Breast epithelium (tissue), 4 donors: ENCODE results near the gene APEX2. TPM values are rescaled to one million over a fixed set of nuclear protein-coding genes. Genes with fewer than 3 reads are reported as not detected.
A peak's percentile ranks its signal among the peaks of the same experiment; 100 is the strongest.

Experiments
- DNase-seq, 2 donors: peaks; one replicate each; pipeline ENCODE4 v3.0.0-alpha.2; 2019; ENCODE audit warnings: low spot score in 2 of 2
- H3K27ac ChIP-seq, 2 donors: fragments of 200-600 bp; sonication (generic) in 1 of 2; one replicate each; pipeline ENCODE4 v1.5.1; 2016 to 2019; ENCODE audit warnings: mild to moderate bottlenecking in 1 of 2
- H3K27me3 ChIP-seq, 2 donors: fragments of 200-600 bp; sonication (generic) in 1 of 2; one replicate each; pipeline versions ENCODE4 v1.5.1 to v1.6.0; 2017 to 2019; ENCODE audit warnings: control low read depth in 1 of 2, mild to moderate bottlenecking in 1 of 2
- H3K36me3 ChIP-seq: fragments of 200-600 bp; one replicate; pipeline ENCODE4 v1.5.1; 2019
- H3K4me1 ChIP-seq, 2 donors: fragments of 200-600 bp; sonication (generic); one replicate each; pipeline ENCODE4 v1.5.1; 2016 to 2019; ENCODE audit warnings: control low read depth in 1 of 2
- H3K4me3 ChIP-seq, 3 donors: fragments of 200-600 bp; sonication (generic); 1 replicate in 2 of 3; 2 replicates in 1 of 3; pipeline ENCODE4 v1.5.1; 2016 to 2019; ENCODE audit warnings: mild to moderate bottlenecking in 3 of 3, moderate library complexity in 2 of 3
- H3K9me3 ChIP-seq, 2 donors: fragments of 200-600 bp; sonication (generic) in 1 of 2; one replicate each; pipeline ENCODE4 v1.5.1; 2016 to 2019; ENCODE audit warnings: control low read depth in 1 of 2
- POLR2A ChIP-seq: fragments of 450-650 bp; IDR thresholded peaks from one replicate; pipeline ENCODE4 v1.6.1; 2016; ENCODE audit warnings: antibody characterized with exemption, mild to moderate bottlenecking, moderate library complexity
- POLR2AphosphoS5 ChIP-seq, 3 donors: sonication (generic); formaldehyde crosslinking; IDR thresholded peaks; one replicate each; pipeline ENCODE4 v1.6.1; 2017; ENCODE audit warnings: antibody characterized with exemption in 3 of 3
- intact Hi-C: fragments of 100-400 bp; cut with DNase I; formaldehyde crosslinking; loops from one replicate; pipeline ENCODE4 v1.15.1; 2023; ENCODE audit warnings: low total_unique reads
- total RNA-seq, 3 donors: library from RNA; depleted of rRNA; stranded (reverse); fragments of >200 nt; gene quantifications; one replicate each; pipeline ENCODE4 v1.1.0, GENCODE V29; 2016
- TF ChIP-seq, protein P1 (sequence below), 3 donors: fragments of 450-650 bp; IDR thresholded peaks; one replicate each; pipeline ENCODE4 v1.5.1; 2016 to 2017; ENCODE audit warnings: antibody characterized with exemption in 3 of 3, mild to moderate bottlenecking in 3 of 3, moderate library complexity in 3 of 3

The APEX2 gene
- total RNA-seq, 3 donors from 2014 or later, result 6.7 to 13.2 (median 10.8) TPM

DNA sequence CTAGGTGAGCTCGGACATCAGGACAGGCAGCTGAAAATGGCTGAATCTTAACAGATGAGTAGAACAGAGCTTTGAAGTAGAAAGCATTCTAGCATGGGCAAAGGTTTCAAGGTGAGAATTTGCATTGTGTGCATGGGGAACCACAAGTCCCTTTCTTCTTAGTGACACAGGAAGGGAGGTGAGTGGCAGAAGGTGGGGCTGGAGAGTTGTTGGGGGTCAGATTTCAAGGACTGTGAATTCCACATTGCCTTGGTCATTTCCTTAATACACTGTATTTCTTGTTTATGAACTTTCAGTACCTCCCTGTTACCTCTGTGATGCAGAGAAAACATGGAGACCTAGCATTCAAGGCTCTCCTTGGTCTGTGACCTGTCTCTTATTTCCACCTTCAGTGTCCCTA is 4.1 kb downstream of the APEX2 start:
- Histone ChIP-seq H3K9me3 (no peaks in the 10 kb centered on the region), H3K36me3 (no peaks in the 10 kb centered on the region), H3K27ac (no peak overlapping the region), H3K4me3 (no peak overlapping the region), H3K4me1 (no peaks in the 10 kb centered on the region), H3K27me3 (peaks cover 0 to 36% of the 10 kb centered on the region in 2 donors)
- DNase-seq, result no peak
- TF ChIP-seq, protein P1, sequence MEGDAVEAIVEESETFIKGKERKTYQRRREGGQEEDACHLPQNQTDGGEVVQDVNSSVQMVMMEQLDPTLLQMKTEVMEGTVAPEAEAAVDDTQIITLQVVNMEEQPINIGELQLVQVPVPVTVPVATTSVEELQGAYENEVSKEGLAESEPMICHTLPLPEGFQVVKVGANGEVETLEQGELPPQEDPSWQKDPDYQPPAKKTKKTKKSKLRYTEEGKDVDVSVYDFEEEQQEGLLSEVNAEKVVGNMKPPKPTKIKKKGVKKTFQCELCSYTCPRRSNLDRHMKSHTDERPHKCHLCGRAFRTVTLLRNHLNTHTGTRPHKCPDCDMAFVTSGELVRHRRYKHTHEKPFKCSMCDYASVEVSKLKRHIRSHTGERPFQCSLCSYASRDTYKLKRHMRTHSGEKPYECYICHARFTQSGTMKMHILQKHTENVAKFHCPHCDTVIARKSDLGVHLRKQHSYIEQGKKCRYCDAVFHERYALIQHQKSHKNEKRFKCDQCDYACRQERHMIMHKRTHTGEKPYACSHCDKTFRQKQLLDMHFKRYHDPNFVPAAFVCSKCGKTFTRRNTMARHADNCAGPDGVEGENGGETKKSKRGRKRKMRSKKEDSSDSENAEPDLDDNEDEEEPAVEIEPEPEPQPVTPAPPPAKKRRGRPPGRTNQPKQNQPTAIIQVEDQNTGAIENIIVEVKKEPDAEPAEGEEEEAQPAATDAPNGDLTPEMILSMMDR (IDR thresholded peaks at IDR 0.05), result no peak
- intact Hi-C loops, result no loop called here

DNA sequence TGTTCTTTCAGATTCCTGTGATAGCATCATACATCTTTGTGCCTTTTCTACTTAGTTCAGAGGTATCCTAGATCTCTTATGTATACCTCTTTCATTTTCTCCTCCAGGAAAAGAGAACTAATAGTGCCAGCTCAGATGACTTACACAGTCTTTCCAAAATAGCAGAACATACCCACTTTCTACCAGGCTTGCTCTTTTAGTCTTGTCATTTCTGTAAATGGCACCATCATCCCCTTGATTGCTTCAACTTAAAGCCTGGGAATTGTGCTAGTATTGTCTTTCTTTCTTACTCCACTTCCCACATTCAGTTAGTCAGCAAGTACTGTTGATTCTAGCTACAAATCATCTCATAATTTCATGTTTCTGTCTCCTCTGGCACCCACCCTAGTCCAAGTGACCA is 5.1 kb downstream of the APEX2 start:
- intact Hi-C loops, result no loop called here

DNA sequence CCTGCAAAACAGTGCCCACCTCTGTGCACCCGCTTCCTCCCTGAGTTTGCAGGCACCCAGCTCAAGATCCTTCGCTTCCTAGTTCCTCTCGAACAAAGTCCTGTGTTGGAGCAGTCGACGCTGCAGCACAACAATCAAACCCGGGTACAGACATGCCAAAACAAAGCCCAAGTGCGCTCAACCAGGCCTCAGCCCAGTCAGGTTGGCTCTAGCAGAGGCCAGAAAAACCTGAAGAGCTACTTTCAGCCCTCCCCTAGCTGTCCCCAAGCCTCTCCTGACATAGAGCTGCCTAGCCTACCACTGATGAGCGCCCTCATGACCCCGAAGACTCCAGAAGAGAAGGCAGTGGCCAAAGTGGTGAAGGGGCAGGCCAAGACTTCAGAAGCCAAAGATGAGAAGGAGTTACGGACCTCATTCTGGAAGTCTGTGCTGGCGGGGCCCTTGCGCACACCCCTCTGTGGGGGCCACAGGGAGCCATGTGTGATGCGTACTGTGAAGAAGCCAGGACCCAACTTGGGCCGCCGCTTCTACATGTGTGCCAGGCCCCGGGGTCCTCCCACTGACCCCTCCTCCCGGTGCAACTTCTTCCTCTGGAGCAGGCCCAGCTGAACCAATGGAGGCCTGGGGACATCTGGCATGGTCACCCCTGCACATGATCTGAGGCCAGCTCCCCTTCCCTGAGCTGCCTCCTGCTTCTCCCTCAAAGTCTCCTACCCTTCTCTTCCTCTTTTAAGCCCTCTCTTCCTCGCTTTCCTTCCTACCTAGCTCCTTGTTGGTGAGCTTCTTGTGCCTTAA is 6.9 kb downstream of the APEX2 start:
- DNase-seq, result no peak
- Histone ChIP-seq H3K27ac (peak overlapping the region in 1 of 2 donors; percentile 70), H3K4me1 (no peaks in the 10 kb centered on the region), H3K36me3 (no peaks in the 10 kb centered on the region), H3K4me3 (no peak overlapping the region), H3K9me3 (no peaks in the 10 kb centered on the region), H3K27me3 (peaks cover 0 to 41% of the 10 kb centered on the region in 2 donors)
- TF ChIP-seq POLR2AphosphoS5 (IDR thresholded peaks at IDR 0.05), result no peak
- no peak for TF ChIP-seq POLR2A
- TF ChIP-seq, protein P1 (IDR thresholded peaks at IDR 0.05), result no peak
- intact Hi-C loops, result no loop called here

More for the DNA sequence above, 5.1 kb downstream of the APEX2 start:
- Histone ChIP-seq H3K27ac (no peak overlapping the region), H3K36me3 (no peaks in the 10 kb centered on the region), H3K4me3 (no peak overlapping the region), H3K4me1 (no peaks in the 10 kb centered on the region), H3K27me3 (peaks cover 0 to 36% of the 10 kb centered on the region in 2 donors), H3K9me3 (no peaks in the 10 kb centered on the region)
- TF ChIP-seq, protein P1 (IDR thresholded peaks at IDR 0.05), result no peak
- TF ChIP-seq POLR2AphosphoS5 (IDR thresholded peaks at IDR 0.05) (no peak), POLR2A (no peak)
- DNase-seq, result no peak

DNA sequence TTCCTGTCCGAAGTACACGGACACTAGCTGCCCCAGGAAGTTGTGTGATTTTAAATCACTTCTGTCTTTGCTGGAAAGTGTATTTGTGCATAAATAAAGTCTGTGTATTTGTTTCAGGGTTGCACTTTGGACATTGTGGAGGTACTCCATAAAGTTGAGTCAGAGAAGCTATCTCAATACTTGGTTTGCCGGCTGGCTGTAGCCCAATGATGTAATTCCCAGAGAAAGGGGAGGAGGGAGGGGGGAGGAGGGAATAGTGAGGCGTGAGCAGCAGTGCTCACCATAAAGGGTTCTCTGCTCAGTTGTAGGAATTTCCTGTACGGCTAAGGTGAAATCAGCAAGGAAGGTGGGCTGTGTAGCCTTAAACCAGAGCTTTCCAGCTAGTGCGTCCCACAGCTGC is 7.5 kb downstream of the APEX2 start:
- Histone ChIP-seq H3K9me3 (no peaks in the 10 kb centered on the region), H3K4me1 (no peaks in the 10 kb centered on the region), H3K36me3 (no peaks in the 10 kb centered on the region), H3K27ac (peak overlapping the region; percentile 70 to 73), H3K27me3 (peaks cover 0 to 35% of the 10 kb centered on the region in 2 donors), H3K4me3 (no peak overlapping the region)
- intact Hi-C loops, result no loop called here
- DNase-seq, result no peak
- TF ChIP-seq, protein P1 (IDR thresholded peaks at IDR 0.05), result no peak
- no peak for TF ChIP-seq POLR2A

DNA sequence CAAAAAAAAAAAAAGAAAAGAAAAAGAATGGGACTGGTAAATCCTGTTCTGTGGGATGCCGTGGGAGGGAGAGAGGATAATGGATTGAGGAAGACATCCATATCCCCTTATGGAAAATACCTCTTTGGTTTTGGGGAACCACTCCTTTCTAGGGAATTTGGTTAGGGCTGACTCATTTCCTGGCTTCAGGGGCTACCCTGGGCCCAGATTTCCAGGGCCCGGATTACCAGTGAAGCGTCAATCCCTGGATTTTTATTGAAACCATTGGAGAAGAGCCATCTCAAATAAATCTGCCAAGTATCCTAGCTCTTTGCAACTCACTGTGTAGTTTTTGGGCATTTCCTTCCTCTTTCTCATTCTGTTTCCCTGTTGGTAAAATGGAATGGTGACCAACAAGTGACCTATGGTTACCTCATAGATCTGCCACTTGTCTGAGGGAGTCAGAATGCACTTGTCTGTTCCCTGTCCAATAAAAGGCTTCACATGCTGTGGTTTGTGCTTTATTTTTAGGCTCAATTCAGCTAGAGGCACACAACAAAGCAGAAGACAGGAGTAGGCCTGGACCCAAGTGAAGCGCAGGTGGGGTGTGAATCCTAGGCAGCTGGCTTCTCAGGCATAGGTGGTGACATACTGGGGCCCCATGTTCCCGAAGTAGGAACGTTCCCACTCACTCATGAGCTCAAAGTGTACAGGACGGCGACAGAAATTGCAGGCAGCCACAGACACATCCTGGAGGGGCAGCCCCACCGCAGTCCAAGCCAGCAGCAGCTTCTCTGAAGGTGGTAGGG is 8.6 kb downstream of the APEX2 start:
- H3K9me3 ChIP-seq, result no peaks in the 10 kb centered on the region
- peaks cover 0 to 42% of the 10 kb centered on the region in 2 donors for H3K27me3 ChIP-seq
- peak overlapping the region; percentile 73 to 76 for H3K27ac ChIP-seq
- no peaks in the 10 kb centered on the region for H3K36me3 ChIP-seq
- TF ChIP-seq POLR2AphosphoS5 (IDR thresholded peaks at IDR 0.05), result no peak
- TF ChIP-seq POLR2A, result no peak
- TF ChIP-seq, protein P1 (IDR thresholded peaks at IDR 0.05), result no peak
- no peak overlapping the region for H3K4me3 ChIP-seq
- DNase-seq, result no peak
- intact Hi-C loops, result no loop called here
- H3K4me1 ChIP-seq, result no peaks in the 10 kb centered on the region
